H1 (cell line): Measurements from ENCODE around the gene ATP2B1. TPM values are rescaled to one million over a fixed set of nuclear protein-coding genes. Genes with fewer than 3 reads are reported as not detected.

Source experiments
- CTCF ChIA-PET: fragments of 300-600 bp; sonication (Branson Sonifier 250); formaldehyde crosslinking; loops from one replicate; lab custom pipeline; 2021; ENCODE audit not compliant: partially characterized antibody; lab: Charles Lee
- POLR2A ChIA-PET: fragments of 300-600 bp; sonication (Branson Sonifier 250); formaldehyde crosslinking; loops from one replicate; lab custom pipeline; 2021; ENCODE audit warnings: inconsistent platforms; ENCODE audit not compliant: partially characterized antibody; lab: Charles Lee
- DNase-seq, 2 experiments: peaks; one replicate each; pipeline versions ENCODE4 v3.0.0 to v3.0.0-alpha.2; 2010 to 2022; ENCODE audit warnings: low spot score in 2 of 2, low read depth in 1 of 2, mixed read lengths in 1 of 2
- FAIRE-seq: peaks from 2 replicates; lab custom pipeline; 2011; peaks lifted over from hg19 to GRCh38; lab: Jason Lieb, UNC
- H2AFZ ChIP-seq: 2 replicates; pipeline ENCODE4 v1.8.1; 2012; ENCODE audit warnings: low read length, inconsistent platforms
- H2AK5ac ChIP-seq: 2 replicates; pipeline ENCODE4 v1.6.1; 2013; ENCODE audit warnings: low read depth, low read length
- H2BK120ac ChIP-seq: replicated peaks from 2 replicates; pipeline ENCODE3; 2013; ENCODE audit warnings: low read depth, low read length, inconsistent platforms
- H2BK12ac ChIP-seq: 2 replicates; pipeline ENCODE4 v1.6.1; 2013; ENCODE audit warnings: low read depth, low read length
- H2BK15ac ChIP-seq: 2 replicates; pipeline ENCODE4 v1.6.1; 2013; ENCODE audit warnings: low read length
- H2BK20ac ChIP-seq: 2 replicates; pipeline ENCODE4 v1.6.1; 2013; ENCODE audit warnings: low read length
- H2BK5ac ChIP-seq: 2 replicates; pipeline ENCODE4 v1.6.1; 2013; ENCODE audit warnings: low read depth, low read length
- H3K14ac ChIP-seq: 2 replicates; pipeline ENCODE4 v1.6.1; 2013; ENCODE audit warnings: inconsistent platforms; ENCODE audit not compliant: insufficient read length
- H3K18ac ChIP-seq: 2 replicates; pipeline ENCODE4 v1.6.1; 2013; ENCODE audit warnings: low read length; ENCODE audit errors: extremely low read depth
- H3K23ac ChIP-seq: 2 replicates; pipeline ENCODE4 v1.6.1; 2013; ENCODE audit warnings: inconsistent platforms; ENCODE audit not compliant: insufficient read length
- H3K23me2 ChIP-seq: 2 replicates; pipeline ENCODE4 v1.6.1; 2013; ENCODE audit warnings: low read depth, low read length
- H3K27ac ChIP-seq: 2 replicates; pipeline ENCODE4 v1.6.1; 2011; ENCODE audit warnings: low read depth, low read length, inconsistent platforms
- H3K27me3 ChIP-seq, 4 experiments: replicated peaks in 1 of 4; 1 replicate in 1 of 4; 2 replicates in 3 of 4; pipeline versions ENCODE4 v1.6.1 to v1.8.1; 2011 to 2013; ENCODE audit warnings: low read length in 3 of 4, mild to moderate bottlenecking in 3 of 4, inconsistent platforms in 2 of 4, mixed read lengths in 2 of 4, moderate library complexity in 1 of 4; ENCODE audit not compliant: control insufficient read depth in 3 of 4, insufficient read depth in 3 of 4; ENCODE audit errors: extremely low read depth in 1 of 4
- H3K36me3 ChIP-seq, 4 experiments: 2 replicates each; pipeline versions ENCODE4 v1.6.1 to v1.8.1; 2011 to 2013; ENCODE audit warnings: mild to moderate bottlenecking in 4 of 4, low read length in 3 of 4, moderate library complexity in 2 of 4, control low read depth in 1 of 4, inconsistent platforms in 1 of 4; ENCODE audit not compliant: insufficient read depth in 4 of 4, control insufficient read depth in 2 of 4
- H3K4ac ChIP-seq: replicated peaks from 2 replicates; pipeline ENCODE3; 2013; ENCODE audit warnings: low read length, low read depth, mixed read lengths, inconsistent platforms; ENCODE audit not compliant: insufficient read length
- H3K4me1 ChIP-seq, 4 experiments: replicated peaks in 1 of 4; 1 replicate in 1 of 4; 2 replicates in 3 of 4; pipeline versions ENCODE4 v1.6.1 to v1.8.1; 2011 to 2013; ENCODE audit warnings: low read length in 3 of 4, inconsistent platforms in 2 of 4, mixed read lengths in 1 of 4; ENCODE audit not compliant: insufficient read depth in 4 of 4, control insufficient read depth in 3 of 4
- H3K4me2 ChIP-seq, 2 experiments: 2 replicates each; pipeline versions ENCODE4 v1.6.1 to v1.8.1; 2011 to 2013; ENCODE audit warnings: low read depth in 2 of 2, low read length in 2 of 2, control low read depth in 1 of 2, inconsistent platforms in 1 of 2, mild to moderate bottlenecking in 1 of 2; ENCODE audit not compliant: insufficient read depth in 1 of 2
- H3K4me3 ChIP-seq, 4 experiments: fragments of 200-600, 300-600 bp in 1 of 4; sonication (generic), shearing (Covaris generic), sonication (Bioruptor Twin) in 1 of 4; 2 replicates each; pipeline versions ENCODE4 v1.5.1 to v1.8.1; 2011 to 2016; ENCODE audit warnings: low read length in 4 of 4, low read depth in 3 of 4, control low read depth in 2 of 4, inconsistent platforms in 2 of 4, mild to moderate bottlenecking in 2 of 4, mixed read lengths in 1 of 4, moderate library complexity in 1 of 4; ENCODE audit not compliant: insufficient read depth in 2 of 4; ENCODE audit errors: extremely low read depth in 1 of 4
- H3K56ac ChIP-seq: replicated peaks from 2 replicates; pipeline ENCODE3; 2013; ENCODE audit warnings: low read depth, mild to moderate bottlenecking, mixed read lengths, low read length, inconsistent platforms; ENCODE audit not compliant: insufficient read length
- H3K79me1 ChIP-seq: 2 replicates; pipeline ENCODE4 v1.6.1; 2013; ENCODE audit warnings: low read depth, low read length, control low read depth
- H3K79me2 ChIP-seq, 2 experiments: 2 replicates each; pipeline versions ENCODE4 v1.6.1 to v1.8.1; 2012 to 2013; ENCODE audit warnings: low read length in 2 of 2, mild to moderate bottlenecking in 2 of 2, inconsistent platforms in 1 of 2; ENCODE audit not compliant: insufficient read depth in 2 of 2, control insufficient read depth in 1 of 2
- H3K9ac ChIP-seq, 4 experiments: replicated peaks in 1 of 4; 1 replicate in 1 of 4; 2 replicates in 3 of 4; pipeline versions ENCODE4 v1.6.1 to v1.8.1; 2011 to 2013; ENCODE audit warnings: low read depth in 3 of 4, low read length in 3 of 4, control low read depth in 2 of 4, mild to moderate bottlenecking in 2 of 4, moderate library complexity in 2 of 4, inconsistent platforms in 1 of 4; ENCODE audit errors: extremely low read depth in 1 of 4
- H3K9me3 ChIP-seq, 2 experiments: 2 replicates each; pipeline versions ENCODE4 v1.6.1 to v1.8.1; 2012 to 2013; ENCODE audit warnings: mild to moderate bottlenecking in 2 of 2, moderate library complexity in 2 of 2, control low read depth in 1 of 2, inconsistent platforms in 1 of 2, low read depth in 1 of 2, low read length in 1 of 2, mixed read lengths in 1 of 2; ENCODE audit not compliant: insufficient read depth in 2 of 2
- H4K20me1 ChIP-seq, 2 experiments: replicated peaks in 1 of 2; 2 replicates each; pipeline versions ENCODE3 to v1.8.1; 2011 to 2013; ENCODE audit warnings: inconsistent platforms in 2 of 2, low read length in 2 of 2, mild to moderate bottlenecking in 1 of 2; ENCODE audit not compliant: insufficient read depth in 2 of 2, control insufficient read depth in 1 of 2
- H4K5ac ChIP-seq: 2 replicates; pipeline ENCODE4 v1.6.1; 2013; ENCODE audit warnings: low read length, low read depth, mixed read lengths, inconsistent platforms; ENCODE audit not compliant: insufficient read length
- H4K8ac ChIP-seq: 2 replicates; pipeline ENCODE4 v1.8.0; 2013; ENCODE audit warnings: mild to moderate bottlenecking, moderate library complexity, low read length, inconsistent platforms; ENCODE audit not compliant: insufficient read depth; ENCODE audit errors: extremely low read depth
- H4K91ac ChIP-seq: replicated peaks from 2 replicates; pipeline ENCODE3; 2013; ENCODE audit warnings: low read length, mixed read lengths, inconsistent platforms; ENCODE audit not compliant: insufficient read length
- CEBPB ChIP-seq: IDR thresholded peaks from 2 replicates; pipeline ENCODE4 v1.6.1; 2012; ENCODE audit warnings: low read depth, low read length
- POLR2AphosphoS5 ChIP-seq: IDR thresholded peaks from 2 replicates; pipeline ENCODE4 v1.6.1; 2011; ENCODE audit warnings: low read depth, low read length
- WGBS, 2 experiments: shearing (Covaris generic) in 1 of 2; methylation state at CpG; one replicate each; pipeline versions ENCODE4 v1.1.6 to v1.1.7; 2013 to 2015; ENCODE audit warnings: low lambda C conversion rate in 2 of 2, mixed read lengths in 2 of 2, inconsistent platforms in 1 of 2, low coverage in 1 of 2, missing lambda C conversion rate in 1 of 2; ENCODE audit not compliant: insufficient replicate concordance in 2 of 2, insufficient coverage in 1 of 2, insufficient read length in 1 of 2; ENCODE audit errors: extremely low coverage in 1 of 2, missing lambda C conversion rate in 1 of 2; 5-methylcytosine and 5-hydroxymethylcytosine counted together
- polyA plus RNA-seq, 7 experiments: library from polyadenylated mRNA; depleted of rRNA in 3 of 7; stranded (reverse) in 5 of 7; unstranded in 2 of 7; fragments of >200 nt in 5 of 7; fragments of 200-250 nt in 2 of 7; gene quantifications; 1 replicate in 5 of 7; 2 replicates in 1 of 7; 4 replicates in 1 of 7; pipeline versions ENCODE4 v1.2.1 to v1.2.3, GENCODE V29; 2011 to 2013; ENCODE audit warnings: missing spikeins in 2 of 7, mixed read lengths in 2 of 7
- small RNA-seq: library from polyadenylated mRNA; stranded (forward); fragments of <200 nt; extraction: miRNeasy Mini kit (QIAGEN cat#:217004); gene quantifications from one replicate; pipeline ENCODE3, GENCODE V24; 2013; ENCODE audit not compliant: insufficient read depth
- total RNA-seq: library from RNA; stranded (reverse); fragmentation: NEBNext Ultra II Directional; extraction: Animal tissue kit (Norgen Biotek cat#: 25700); gene quantifications from 2 replicates; pipeline ENCODE4 v1.2.1, GENCODE V29; 2021

Gene ATP2B1
- total and polyA plus RNA-seq, 2 of the 8 experiments (the other 6 are each of a cell fraction or from before 2014, with no cell fraction given), result 4.3 to 32.0 TPM

DNA sequence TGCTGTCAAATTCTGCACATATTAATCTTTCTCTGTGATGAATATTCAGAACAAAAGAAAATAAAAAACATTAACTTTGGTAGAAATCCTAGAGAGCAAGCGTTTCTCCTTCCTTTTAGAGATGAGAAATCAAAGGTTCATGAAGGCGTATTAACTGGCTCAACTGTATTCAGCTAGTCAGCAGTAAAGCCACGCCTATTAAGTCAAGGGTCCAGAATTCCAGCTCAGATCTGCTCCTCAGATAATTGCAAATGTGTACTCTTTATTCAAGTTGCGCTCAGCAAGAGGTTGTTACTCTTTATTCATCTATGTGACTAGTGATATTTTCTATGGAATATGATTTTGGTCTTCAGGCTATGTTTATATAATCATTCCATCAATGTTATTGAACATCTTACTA, 169.7 kb downstream of the ATP2B1 start:
- Histone ChIP-seq H4K8ac (no peak overlapping the region), H3K4me2 (no peak overlapping the region), H2BK12ac (no peak overlapping the region)
- no peak for TF ChIP-seq POLR2AphosphoS5
- TF ChIP-seq CEBPB, result no peak
- TF ChIP-seq, all 59 proteins: peak for 0
- Histone ChIP-seq H2BK120ac (no peak overlapping the region), H3K36me3 (no peaks in the 10 kb centered on the region), H3K18ac (no peak overlapping the region), H3K14ac (no peak overlapping the region), H3K23ac (no peak overlapping the region), H3K9ac (no peak overlapping the region), H3K4me1 (no peaks in the 10 kb centered on the region; a peak in 1 of 7 replicates), H3K27ac (no peak overlapping the region), H4K91ac (no peak overlapping the region), H2BK5ac (no peak overlapping the region), H4K20me1 (no peaks in the 10 kb centered on the region), H3K27me3 (no peaks in the 10 kb centered on the region), H2AK5ac (no peak overlapping the region), H4K5ac (no peak overlapping the region), H2BK20ac (no peak overlapping the region), H3K4me3 (no peak overlapping the region), H3K79me1 (no peaks in the 10 kb centered on the region), H2BK15ac (no peak overlapping the region), H3K56ac (no peak overlapping the region), H3K79me2 (no peaks in the 10 kb centered on the region), H3K9me3 (no peaks in the 10 kb centered on the region), H3K23me2 (no peaks in the 10 kb centered on the region), H2AFZ (no peak overlapping the region), H3K4ac (no peak overlapping the region)
- 93% methylated on average over 4 of the region's 4 CpGs; no CpG with 5 or more reads in 1 of the 2 experiments for WGBS, 2 experiments
- FAIRE-seq, result no peak
- ChIA-PET CTCF (interaction anchor here (0.8 to 1.8 kb wide), 7 partner anchors 9 to 1402 kb away, joined by 3 to 7 read pairs (median 4); no protein-coding TSS in a partner anchor), POLR2A (no interaction called here)
- no peak for DNase-seq

Small RNAs within 50 kb of the gene (small RNA-seq; reads per million reads assigned to genes)
- not detected for gene AC025034.2
- not detected for gene RNA5SP365
- not detected for gene RNU6-148P

Other genes with a start within 250 kb of the ATP2B1 start
- gene GALNT4, start 184.0 kb downstream of the ATP2B1 start, total RNA-seq, result 3.3 and 3.6 TPM in 2 replicates
- 0.31 and 0.45 TPM in 2 replicates for gene GALNT4, start 184.0 kb downstream of the ATP2B1 start, polyA plus RNA-seq (2011; rRNA removed)
- gene POC1B, start 182.8 kb downstream of the ATP2B1 start, total RNA-seq, result 13.3 and 16.3 TPM in 2 replicates
- gene POC1B, start 182.8 kb downstream of the ATP2B1 start, polyA plus RNA-seq (2011; rRNA removed), result 5.0 and 7.5 TPM in 2 replicates